Breast epithelium (tissue), 3 donors: Measurements from ENCODE around the gene GMIP.

Source experiments
- POLR2A ChIP-seq: fragments of 450-650 bp; IDR thresholded peaks from one replicate; pipeline ENCODE4 v1.6.1; 2016; ENCODE audit warnings: antibody characterized with exemption, mild to moderate bottlenecking, moderate library complexity
- POLR2AphosphoS5 ChIP-seq, 3 donors: sonication (generic); formaldehyde crosslinking; IDR thresholded peaks; one replicate each; pipeline ENCODE4 v1.6.1; 2017; ENCODE audit warnings: antibody characterized with exemption in 3 of 3
- TF ChIP-seq, protein P1 (sequence below), 3 donors: fragments of 450-650 bp; IDR thresholded peaks; one replicate each; pipeline ENCODE4 v1.5.1; 2016 to 2017; ENCODE audit warnings: antibody characterized with exemption in 3 of 3, mild to moderate bottlenecking in 3 of 3, moderate library complexity in 3 of 3

DNA sequence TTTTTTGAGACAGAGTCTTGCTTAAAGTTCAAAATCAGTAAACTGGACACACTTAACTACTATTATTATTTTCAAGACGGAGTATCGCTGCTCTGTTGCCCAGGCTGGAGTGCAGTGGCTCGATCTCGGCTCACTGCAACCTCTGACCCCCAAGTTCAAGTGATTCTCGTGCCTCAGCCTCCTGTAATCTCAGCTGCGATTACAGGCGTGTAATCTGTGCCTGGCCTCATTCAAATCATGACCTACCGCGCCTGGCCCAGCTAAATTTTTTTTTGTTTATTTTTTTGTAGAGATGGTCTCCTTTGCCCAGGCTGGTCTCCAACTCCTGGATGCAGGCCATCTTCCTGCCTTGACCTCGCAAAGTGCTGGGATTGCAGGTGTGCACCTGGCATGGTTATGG, 48.2 kb upstream of the GMIP start:
- TF ChIP-seq, protein P1, sequence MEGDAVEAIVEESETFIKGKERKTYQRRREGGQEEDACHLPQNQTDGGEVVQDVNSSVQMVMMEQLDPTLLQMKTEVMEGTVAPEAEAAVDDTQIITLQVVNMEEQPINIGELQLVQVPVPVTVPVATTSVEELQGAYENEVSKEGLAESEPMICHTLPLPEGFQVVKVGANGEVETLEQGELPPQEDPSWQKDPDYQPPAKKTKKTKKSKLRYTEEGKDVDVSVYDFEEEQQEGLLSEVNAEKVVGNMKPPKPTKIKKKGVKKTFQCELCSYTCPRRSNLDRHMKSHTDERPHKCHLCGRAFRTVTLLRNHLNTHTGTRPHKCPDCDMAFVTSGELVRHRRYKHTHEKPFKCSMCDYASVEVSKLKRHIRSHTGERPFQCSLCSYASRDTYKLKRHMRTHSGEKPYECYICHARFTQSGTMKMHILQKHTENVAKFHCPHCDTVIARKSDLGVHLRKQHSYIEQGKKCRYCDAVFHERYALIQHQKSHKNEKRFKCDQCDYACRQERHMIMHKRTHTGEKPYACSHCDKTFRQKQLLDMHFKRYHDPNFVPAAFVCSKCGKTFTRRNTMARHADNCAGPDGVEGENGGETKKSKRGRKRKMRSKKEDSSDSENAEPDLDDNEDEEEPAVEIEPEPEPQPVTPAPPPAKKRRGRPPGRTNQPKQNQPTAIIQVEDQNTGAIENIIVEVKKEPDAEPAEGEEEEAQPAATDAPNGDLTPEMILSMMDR (IDR thresholded peaks at IDR 0.05) = no peak
- TF ChIP-seq POLR2A (no peak), POLR2AphosphoS5 (IDR thresholded peaks at IDR 0.05) (no peak)
